Middle frontal gyrus (tissue), 1 donor: Measurements from ENCODE around the gene MPZL2.

Source experiments
- DNase-seq: peaks from one replicate; pipeline ENCODE4 v3.0.0-alpha.2; 2015; ENCODE audit warnings: low spot score; ENCODE audit errors: extremely low spot score

The MPZL2 gene

GRCh38 chr11:118283756-118284350 is 19.8 kb upstream of the MPZL2 start:
- no peak for DNase-seq

- DNase-seq, result no peak
Measured at GRCh38 chr11:118283037-118283636, 19.0 kb upstream of the MPZL2 start.

DNA sequence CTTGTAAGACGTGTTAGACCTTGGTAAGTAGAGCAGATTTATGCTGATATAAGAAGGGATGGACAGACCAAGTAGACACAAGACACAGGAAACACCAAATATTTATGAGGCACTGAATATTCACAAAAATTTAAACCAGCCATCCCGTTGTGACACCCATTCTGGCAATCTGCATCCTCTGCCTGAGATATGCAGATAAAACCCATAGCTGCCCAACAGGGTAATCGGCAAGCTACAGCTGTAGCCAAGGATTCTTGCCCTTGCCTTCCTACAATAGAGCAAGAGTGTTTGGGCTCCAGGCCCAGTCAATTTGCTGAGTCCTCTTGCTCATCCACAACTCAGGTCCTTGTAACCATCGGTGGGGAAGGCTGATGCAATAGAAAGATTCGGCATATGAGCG is 18.5 kb upstream of the MPZL2 start:
- DNase-seq, result no peak

DNA sequence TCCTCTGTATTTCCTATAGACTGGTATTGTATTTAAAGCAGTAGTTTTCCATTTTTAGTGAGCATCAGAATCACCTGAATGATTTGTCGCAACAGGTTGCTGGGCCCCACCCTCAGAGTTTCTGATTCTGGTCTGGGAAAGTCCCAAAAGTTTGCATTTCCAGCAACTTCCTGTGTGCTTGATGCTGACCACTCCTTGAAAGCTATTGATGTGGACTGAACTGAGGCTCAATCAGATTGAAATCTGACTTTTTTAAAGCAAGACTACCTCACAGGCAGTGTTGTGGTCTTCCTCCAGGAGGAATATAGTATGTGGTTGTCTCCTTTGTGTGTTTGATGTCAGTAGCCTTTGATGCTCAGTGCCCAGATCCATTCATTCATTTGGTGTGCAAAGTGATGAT is 17.2 kb upstream of the MPZL2 start:
- DNase-seq, result no peak

GRCh38 chr11:118277312-118277711 is 13.2 kb upstream of the MPZL2 start:
- DNase-seq, result no peak

DNA sequence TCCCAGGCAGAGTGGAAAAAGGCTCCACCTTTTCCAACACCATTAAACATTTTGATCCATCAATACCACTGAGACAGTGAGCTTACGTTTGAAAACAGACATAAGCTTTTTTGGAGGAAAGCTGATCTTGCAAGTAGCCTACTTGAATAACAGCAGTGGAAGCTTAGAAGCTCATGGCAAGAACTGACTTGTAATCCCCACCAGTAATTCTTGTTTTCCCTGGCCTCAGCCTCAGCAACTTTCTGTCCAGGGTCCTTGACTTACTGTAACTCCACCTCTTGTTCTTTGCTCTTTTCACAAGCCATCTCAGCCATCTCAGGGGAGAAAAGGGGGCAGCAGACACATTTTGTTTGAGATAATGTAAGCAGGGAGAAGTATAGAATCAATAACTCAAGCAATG is 12.3 kb upstream of the MPZL2 start:
- no peak for DNase-seq

- DNase-seq, result no peak
Measured at GRCh38 chr11:118275176-118275575, 11.1 kb upstream of the MPZL2 start.

DNA sequence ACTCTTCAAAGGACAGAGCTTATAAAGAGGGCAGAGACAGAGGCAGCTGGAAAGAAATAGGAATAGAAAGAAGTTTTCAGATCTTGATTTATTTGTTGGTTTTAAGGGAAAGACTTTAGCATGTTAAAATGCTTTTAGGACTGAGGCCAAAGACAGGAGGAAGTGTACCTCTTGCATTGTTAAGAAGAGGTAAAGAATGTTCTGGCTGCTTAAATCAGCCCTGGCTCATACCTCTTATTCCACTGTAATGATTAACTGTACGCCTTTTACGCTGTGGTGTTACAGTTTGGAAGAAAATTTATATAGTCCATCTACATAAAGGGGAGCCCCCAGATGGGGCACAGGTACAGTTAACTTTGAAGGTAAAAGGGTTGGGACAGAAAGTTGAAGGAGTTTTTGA is 10.1 kb upstream of the MPZL2 start:
- DNase-seq, result no peak

DNA sequence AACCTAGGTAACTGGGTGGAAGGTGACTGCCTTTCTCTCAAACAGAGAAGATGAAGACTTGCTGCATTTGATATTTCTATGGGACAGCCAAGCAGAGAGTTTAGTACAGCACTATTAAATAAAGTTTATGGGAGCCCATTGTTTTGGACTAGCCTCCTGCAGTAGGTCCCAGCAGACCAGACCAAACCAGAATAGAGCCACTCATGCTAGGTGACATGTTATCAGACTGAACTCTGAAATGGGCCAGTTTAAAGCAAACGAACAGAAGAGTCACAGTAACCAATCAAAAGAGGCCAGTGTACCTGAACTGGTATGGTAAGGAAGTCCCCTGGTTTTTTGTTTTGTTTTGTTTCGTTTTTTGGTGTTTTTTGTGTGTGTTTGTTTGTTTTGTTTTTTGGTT is 7.9 kb upstream of the MPZL2 start:
- no peak for DNase-seq

DNA sequence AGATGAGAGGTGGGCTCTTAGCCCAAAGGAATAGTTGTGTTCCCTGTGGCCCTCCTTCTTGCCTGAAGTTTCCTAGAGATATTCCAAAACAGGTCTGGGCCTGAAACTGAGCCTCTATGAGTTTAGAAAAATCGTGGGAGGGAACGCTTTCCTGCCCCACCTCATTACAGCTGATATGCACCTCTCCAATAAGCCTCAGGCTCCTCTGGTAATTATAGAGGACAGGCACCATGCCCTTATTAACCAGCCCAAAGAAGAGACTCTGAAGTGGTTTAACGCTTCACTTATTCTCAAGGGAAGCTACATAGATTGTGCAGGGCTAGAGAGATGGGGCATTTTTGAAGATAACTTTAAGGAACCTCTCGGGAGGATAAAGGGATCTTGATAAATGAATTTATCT is 3.4 kb upstream of the MPZL2 start:
- no peak for DNase-seq

DNA sequence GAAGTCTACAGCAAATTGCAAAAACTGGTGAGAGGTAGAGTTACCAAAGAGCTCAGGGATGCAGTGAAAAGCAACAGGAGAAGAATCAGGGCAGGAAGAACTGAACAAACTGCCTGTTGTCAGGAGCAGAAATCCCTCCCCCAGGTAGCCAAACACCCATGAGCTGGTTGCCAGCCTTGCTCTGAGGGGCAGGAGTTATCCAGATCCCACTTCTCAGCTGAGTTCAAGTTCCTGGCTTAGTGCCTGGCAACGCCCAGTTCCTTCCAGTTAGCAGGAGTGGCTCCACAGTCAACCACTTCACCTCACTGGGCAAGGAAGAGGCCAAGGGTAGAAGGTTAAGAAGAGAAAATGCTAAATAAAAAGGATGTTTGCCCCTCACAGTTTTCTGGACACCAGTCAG is 1.9 kb upstream of the MPZL2 start:
- no peak for DNase-seq

GRCh38 chr11:118264569-118265465 is 720 bp upstream of the MPZL2 start:
- DNase-seq, result no peak

DNA sequence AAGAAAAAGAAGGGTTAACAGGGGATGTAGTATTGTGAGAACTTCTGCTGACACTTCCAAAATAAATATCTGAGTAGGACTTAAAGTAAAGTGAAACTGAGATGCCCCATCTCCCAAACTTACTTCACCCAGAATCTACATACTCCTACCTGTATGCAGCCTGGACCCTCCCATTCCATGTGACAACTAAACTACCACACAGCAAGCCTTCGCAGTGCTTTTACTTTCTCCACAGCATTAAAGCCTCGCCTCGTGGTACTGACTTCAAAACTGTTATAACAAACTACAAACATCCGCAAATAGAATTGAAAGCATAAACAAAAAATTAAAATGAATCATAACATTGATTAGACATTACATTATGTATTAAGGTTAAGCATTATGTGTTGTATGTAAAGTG is 985 bp downstream of the MPZL2 start:
- no peak for DNase-seq

DNA sequence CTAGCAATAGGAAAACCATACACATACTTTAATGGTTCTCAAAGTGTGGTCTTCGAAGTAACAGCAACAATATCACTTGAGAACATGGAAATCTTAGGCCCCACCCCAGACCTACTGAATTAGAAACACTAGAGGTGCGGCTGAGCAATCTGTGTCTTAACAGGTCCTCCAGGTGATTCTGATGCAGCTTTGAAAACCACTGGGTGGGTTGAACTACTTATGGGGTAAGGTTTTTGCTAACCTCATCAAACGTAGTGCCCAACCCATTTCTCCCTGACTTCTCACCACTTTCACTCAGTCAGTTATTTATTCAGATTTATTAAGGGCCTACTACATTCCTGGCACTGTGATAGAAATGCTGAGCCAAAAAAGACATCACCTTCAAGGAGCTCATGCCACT is 3.7 kb downstream of the MPZL2 start:
- DNase-seq, result no peak

- no peak for DNase-seq
Measured at GRCh38 chr11:118259138-118259537, 5.0 kb downstream of the MPZL2 start.

- no peak for DNase-seq
Measured at GRCh38 chr11:118258410-118258809, 5.7 kb downstream of the MPZL2 start.

DNA sequence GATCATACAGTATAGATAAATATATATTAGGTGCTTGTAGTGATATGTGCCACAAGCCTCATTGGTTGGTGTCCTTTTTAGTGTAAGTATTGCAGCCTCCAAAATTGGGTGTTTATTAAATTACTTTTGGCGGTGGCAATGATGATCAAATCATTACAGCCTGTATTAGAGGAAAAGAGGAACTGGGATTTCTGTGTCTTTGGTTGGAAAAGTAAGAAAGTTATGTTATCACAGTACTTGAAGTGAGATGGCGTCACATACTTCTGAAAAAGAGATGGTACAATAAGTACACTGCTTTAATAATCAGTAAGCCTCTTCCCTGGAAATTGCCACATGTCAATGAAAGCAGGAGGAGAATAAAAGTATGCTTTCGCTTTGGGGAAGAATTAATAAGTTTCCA is 11.4 kb downstream of the MPZL2 start:
- DNase-seq, result no peak

GRCh38 chr11:118251858-118252652 is 12.0 kb downstream of the MPZL2 start, which contains the start of gene MPZL3:
MPZL3 (minus strand) TSS chr11:118252365; CDS start chr11:118252294, 71 bp downstream.
- peak; percentile 36 for DNase-seq

DNA sequence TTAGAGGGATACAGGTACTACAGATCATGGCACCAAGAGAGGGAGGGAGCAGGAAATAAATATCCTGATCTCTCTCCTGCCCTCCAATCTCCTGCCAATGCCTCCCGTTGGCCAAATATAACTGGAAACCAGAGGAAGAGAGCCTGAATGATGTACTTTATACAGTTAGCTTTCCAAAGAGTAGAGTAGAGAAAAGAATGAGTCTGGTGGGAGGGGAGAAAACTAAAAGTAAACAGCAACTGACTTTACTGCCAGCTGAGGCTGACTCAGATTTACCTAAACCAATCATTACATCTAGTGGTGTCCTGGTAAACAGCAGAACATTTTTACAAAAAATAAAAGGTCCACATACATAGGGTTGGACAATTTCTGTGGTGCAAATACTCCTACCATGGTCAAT is 17.1 kb downstream of the MPZL2 start:
- no peak for DNase-seq

DNA sequence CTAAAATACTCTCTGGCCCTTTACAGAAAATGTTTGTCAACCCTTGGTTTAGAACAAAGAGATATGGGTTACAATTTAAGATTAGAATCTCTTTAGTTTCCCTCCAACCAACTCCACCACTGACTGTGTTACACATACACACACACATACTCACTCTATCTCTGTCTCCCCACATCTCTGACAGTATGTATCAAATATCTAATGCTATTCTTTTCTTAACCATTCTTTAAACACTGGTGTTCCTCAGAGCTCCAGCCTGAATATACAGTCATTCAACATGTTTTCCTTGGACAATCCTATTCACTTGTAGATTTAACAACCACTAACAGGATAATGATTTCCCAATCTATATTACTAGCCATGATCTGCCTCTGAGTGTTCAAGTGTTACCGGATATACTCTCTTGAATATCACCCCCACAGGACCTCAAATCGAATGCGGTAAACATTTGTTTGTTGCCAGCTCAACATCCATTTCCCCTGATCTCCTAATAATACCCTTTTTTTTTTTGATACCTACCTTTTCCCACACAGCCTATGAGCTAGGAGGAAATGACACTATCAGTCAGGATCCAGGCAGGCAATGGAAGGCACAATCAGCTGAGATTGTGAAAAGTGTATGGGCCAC is 18.0 kb downstream of the MPZL2 start:
- DNase-seq, result no peak
